Measurements from ENCODE around the gene TICAM2. TPM values are rescaled to one million over a fixed set of nuclear protein-coding genes. Genes with fewer than 3 reads are reported as not detected.

TICAM2 gene
- total RNA-seq, 1 experiment from 2014 or later, result 2.1 TPM

DNA sequence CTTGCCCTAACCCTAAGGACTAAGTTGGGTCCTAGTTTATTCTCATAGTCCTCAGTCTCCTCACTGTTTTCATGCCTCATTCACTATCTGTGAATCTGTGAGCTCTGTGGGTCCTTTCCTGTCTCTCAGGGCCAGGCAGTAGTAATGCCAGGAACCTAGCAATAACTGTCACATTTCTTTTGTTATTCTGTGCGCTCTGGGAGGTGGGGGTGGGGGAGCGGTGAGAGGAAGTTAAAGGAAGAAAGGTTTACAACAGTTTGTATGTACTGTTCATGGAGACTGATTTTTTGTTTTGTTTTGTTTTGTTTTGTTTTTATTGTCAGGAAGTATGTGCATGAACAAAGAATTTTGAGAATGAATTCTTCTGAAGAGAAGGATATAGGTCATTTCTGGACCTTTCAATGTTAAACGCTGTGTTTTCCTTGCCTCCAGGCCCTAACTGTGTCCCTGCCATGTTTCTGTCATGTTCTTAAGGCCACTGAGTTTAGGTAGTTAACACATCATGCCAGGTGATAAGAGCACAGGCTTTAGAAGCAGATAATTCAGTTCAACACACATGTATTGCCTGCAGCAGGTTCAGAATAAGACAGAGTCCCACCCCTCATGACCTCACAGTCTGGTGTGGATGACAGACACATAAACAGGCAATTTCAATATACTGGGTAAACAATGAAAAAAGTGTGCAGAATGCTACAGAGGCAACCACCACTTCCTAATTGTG lies 44.5 kb downstream of the TICAM2 start:
- intact Hi-C loops (cut with micrococcal nuclease; ENCODE audit: unreplicated experiment), result no loop called here
- BruUV-seq (replicated peaks), result no TSS peak
- Mint-ChIP-seq H3K4me3 (ENCODE audit: low read depth, unreplicated experiment) (no peak overlapping the region), H3K27me3 (ENCODE audit: unreplicated experiment) (no peaks in the 10 kb centered on the region), H3K9me3 (ENCODE audit: low read depth, unreplicated experiment) (no peaks in the 10 kb centered on the region), H3K36me3 (ENCODE audit: insufficient read depth, unreplicated experiment) (no peaks in the 10 kb centered on the region), H3K4me1 (ENCODE audit: low read depth, unreplicated experiment) (peaks cover 9% of the 10 kb centered on the region), H3K27ac (ENCODE audit: unreplicated experiment) (no peak overlapping the region)
- TF ChIP-seq, protein P1, sequence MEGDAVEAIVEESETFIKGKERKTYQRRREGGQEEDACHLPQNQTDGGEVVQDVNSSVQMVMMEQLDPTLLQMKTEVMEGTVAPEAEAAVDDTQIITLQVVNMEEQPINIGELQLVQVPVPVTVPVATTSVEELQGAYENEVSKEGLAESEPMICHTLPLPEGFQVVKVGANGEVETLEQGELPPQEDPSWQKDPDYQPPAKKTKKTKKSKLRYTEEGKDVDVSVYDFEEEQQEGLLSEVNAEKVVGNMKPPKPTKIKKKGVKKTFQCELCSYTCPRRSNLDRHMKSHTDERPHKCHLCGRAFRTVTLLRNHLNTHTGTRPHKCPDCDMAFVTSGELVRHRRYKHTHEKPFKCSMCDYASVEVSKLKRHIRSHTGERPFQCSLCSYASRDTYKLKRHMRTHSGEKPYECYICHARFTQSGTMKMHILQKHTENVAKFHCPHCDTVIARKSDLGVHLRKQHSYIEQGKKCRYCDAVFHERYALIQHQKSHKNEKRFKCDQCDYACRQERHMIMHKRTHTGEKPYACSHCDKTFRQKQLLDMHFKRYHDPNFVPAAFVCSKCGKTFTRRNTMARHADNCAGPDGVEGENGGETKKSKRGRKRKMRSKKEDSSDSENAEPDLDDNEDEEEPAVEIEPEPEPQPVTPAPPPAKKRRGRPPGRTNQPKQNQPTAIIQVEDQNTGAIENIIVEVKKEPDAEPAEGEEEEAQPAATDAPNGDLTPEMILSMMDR (IDR thresholded peaks at IDR 0.05; ENCODE audit: unreplicated experiment), result no peak
- no peak for DNase-seq
- CTCF ChIA-PET, result no interaction called here

GRCh38 chr5:115556276-115556675 lies 46.0 kb downstream of the TICAM2 start:
- DNase-seq, result no peak
- Mint-ChIP-seq H3K4me1 (ENCODE audit: low read depth, unreplicated experiment) (peaks cover 19% of the 10 kb centered on the region), H3K36me3 (ENCODE audit: insufficient read depth, unreplicated experiment) (no peaks in the 10 kb centered on the region), H3K4me3 (ENCODE audit: low read depth, unreplicated experiment) (no peak overlapping the region), H3K27me3 (ENCODE audit: unreplicated experiment) (no peaks in the 10 kb centered on the region), H3K27ac (ENCODE audit: unreplicated experiment) (no peak overlapping the region), H3K9me3 (ENCODE audit: low read depth, unreplicated experiment) (no peaks in the 10 kb centered on the region)
- TF ChIP-seq, protein P1 (IDR thresholded peaks at IDR 0.05; ENCODE audit: unreplicated experiment), result no peak
- CTCF ChIA-PET, result interaction anchor here (0.6 kb wide), 1 partner anchor 18 kb away, joined by 3 read pairs; no protein-coding TSS in a partner anchor
- intact Hi-C loops (cut with micrococcal nuclease; ENCODE audit: unreplicated experiment), result no loop called here
- no TSS peak for BruUV-seq (replicated peaks)

DNA sequence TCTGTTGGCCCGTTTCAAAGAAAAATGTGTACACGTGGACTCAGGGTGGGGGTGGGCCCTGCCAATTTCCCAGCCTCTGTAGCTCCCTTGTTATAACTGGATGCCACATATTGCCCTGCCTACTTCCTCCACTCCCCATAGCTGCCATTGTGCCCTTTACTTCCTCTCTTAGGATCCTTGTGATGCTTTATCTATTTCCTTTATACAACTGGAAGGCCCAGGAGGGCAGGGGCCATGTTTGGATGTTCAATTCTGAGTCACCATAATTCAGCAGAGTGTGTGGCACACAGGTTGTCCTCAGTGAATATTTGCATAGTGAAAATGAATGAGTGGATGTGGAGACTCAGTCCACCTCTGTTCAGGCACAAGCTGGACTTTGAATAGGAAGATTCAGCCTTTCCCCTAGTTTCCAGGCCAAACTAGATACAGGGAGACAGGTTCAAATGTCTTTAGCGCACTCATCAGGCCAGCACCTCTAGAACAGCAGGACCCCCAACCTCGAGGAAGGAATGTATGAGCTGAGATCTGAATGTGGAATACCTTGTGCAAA lies 47.1 kb downstream of the TICAM2 start:
- Mint-ChIP-seq H3K27me3 (ENCODE audit: unreplicated experiment) (no peaks in the 10 kb centered on the region), H3K9me3 (ENCODE audit: low read depth, unreplicated experiment) (no peaks in the 10 kb centered on the region), H3K36me3 (ENCODE audit: insufficient read depth, unreplicated experiment) (no peaks in the 10 kb centered on the region), H3K27ac (ENCODE audit: unreplicated experiment) (no peak overlapping the region), H3K4me1 (ENCODE audit: low read depth, unreplicated experiment) (peaks cover 27% of the 10 kb centered on the region), H3K4me3 (ENCODE audit: low read depth, unreplicated experiment) (no peak overlapping the region)
- CTCF ChIA-PET, result interaction anchor here (1.0 kb wide), 1 partner anchor 21 kb away, joined by 3 read pairs; no protein-coding TSS in a partner anchor
- TF ChIP-seq, protein P1 (IDR thresholded peaks at IDR 0.05; ENCODE audit: unreplicated experiment), result no peak
- intact Hi-C loops (cut with micrococcal nuclease; ENCODE audit: unreplicated experiment), result no loop called here
- BruUV-seq (replicated peaks), result no TSS peak
- no peak for DNase-seq

DNA sequence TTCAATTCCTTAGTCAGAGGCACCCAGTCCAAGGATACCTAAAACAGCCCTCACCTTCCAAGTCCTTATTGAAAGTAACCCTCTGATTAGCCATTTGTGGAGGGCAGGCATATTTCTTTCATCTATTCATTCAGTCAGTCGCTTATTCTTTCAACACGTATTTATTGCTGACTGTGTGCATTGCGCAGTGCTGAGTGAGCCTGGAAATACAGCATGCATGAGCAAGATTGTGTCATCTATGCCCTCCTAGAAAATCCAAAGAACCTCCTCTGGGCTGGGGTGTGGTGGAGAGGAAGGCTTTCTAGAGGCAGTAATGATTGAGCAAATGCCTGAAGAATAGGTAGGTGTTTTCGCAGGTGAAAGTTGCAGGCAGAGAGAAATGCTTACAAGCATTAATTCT lies 49.2 kb downstream of the TICAM2 start:
- H3K4me1 Mint-ChIP-seq (ENCODE audit: low read depth, unreplicated experiment), result peaks cover 18% of the 10 kb centered on the region
- no peaks in the 10 kb centered on the region for H3K9me3 Mint-ChIP-seq (ENCODE audit: low read depth, unreplicated experiment)
- CTCF ChIA-PET, result no interaction called here
- BruUV-seq (replicated peaks), result no TSS peak
- no peak for DNase-seq
- TF ChIP-seq, protein P1 (IDR thresholded peaks at IDR 0.05; ENCODE audit: unreplicated experiment), result no peak
- no peak overlapping the region for H3K27ac Mint-ChIP-seq (ENCODE audit: unreplicated experiment)
- no peak overlapping the region for H3K4me3 Mint-ChIP-seq (ENCODE audit: low read depth, unreplicated experiment)
- intact Hi-C loops (cut with micrococcal nuclease; ENCODE audit: unreplicated experiment), result no loop called here
- no peaks in the 10 kb centered on the region for H3K36me3 Mint-ChIP-seq (ENCODE audit: insufficient read depth, unreplicated experiment)
- H3K27me3 Mint-ChIP-seq (ENCODE audit: unreplicated experiment), result no peaks in the 10 kb centered on the region
